ENCODE results near the gene RELL2. TPM values are rescaled to one million over a fixed set of nuclear protein-coding genes. Genes with fewer than 3 reads are reported as not detected.

The RELL2 gene
- total RNA-seq, 4 donors from 2014 or later, result 8.0 to 13.2 (median 10.6) TPM

GRCh38 chr5:141680751-141681201, 44.0 kb downstream of the RELL2 start:
- H3K27me3 ChIP-seq, result no peaks in the 10 kb centered on the region
- no peaks in the 10 kb centered on the region for H3K9me3 ChIP-seq
- no peak overlapping the region for H3K4me3 ChIP-seq
- no peaks in the 10 kb centered on the region for H3K36me3 ChIP-seq
- no peak for TF ChIP-seq POLR2A (IDR thresholded peaks at IDR 0.05)
- no peak for TF ChIP-seq CTCF (IDR thresholded peaks at IDR 0.05)
- no peak for DNase-seq
- H3K27ac ChIP-seq, result peak overlapping the region in 3 of 4 donors; percentile 65 to 83 (median 71)
- H3K4me1 ChIP-seq, result peaks cover 0 to 20% (median 0%) of the 10 kb centered on the region in 4 donors

GRCh38 chr5:141681295-141681694, 44.5 kb downstream of the RELL2 start:
- TF ChIP-seq POLR2A (IDR thresholded peaks at IDR 0.05) (no peak), CTCF (IDR thresholded peaks at IDR 0.05) (no peak)
- no peak for DNase-seq
- Histone ChIP-seq H3K36me3 (no peaks in the 10 kb centered on the region), H3K9me3 (no peaks in the 10 kb centered on the region), H3K27me3 (no peaks in the 10 kb centered on the region), H3K4me3 (peak overlapping the region; percentile 42 to 59 (median 56)), H3K27ac (peak overlapping the region; percentile 32 to 83 (median 68)), H3K4me1 (peaks cover 0 to 20% (median 0%) of the 10 kb centered on the region in 4 donors)

GRCh38 chr5:141681695-141682641, 45.2 kb downstream of the RELL2 start, which contains the start of gene ARAP3:
TSS of gene ARAP3 (minus strand) at chr5:141682230. CDS start at chr5:141680486, 1,744 bp downstream.
- H3K27ac ChIP-seq, result peak within 1 kb of the TSS; percentile 32 to 83 (median 68)
- peak; percentile 42 to 85 (median 80) for DNase-seq
- no peaks in the 10 kb centered on the region for H3K9me3 ChIP-seq
- no peaks in the 10 kb centered on the region for H3K27me3 ChIP-seq
- no peak for TF ChIP-seq CTCF (IDR thresholded peaks at IDR 0.05)
- no peak for TF ChIP-seq POLR2A (IDR thresholded peaks at IDR 0.05)
- no peaks in the 10 kb centered on the region for H3K36me3 ChIP-seq
- peak within 1 kb of the TSS; percentile 42 to 59 (median 56) for H3K4me3 ChIP-seq
- peaks cover 0 to 20% (median 0%) of the 10 kb centered on the region in 4 donors for H3K4me1 ChIP-seq

- TF ChIP-seq POLR2A (IDR thresholded peaks at IDR 0.05), result no peak
- TF ChIP-seq CTCF (IDR thresholded peaks at IDR 0.05), result no peak
- DNase-seq, result no peak
- Histone ChIP-seq H3K9me3 (no peaks in the 10 kb centered on the region), H3K4me1 (peaks cover 0 to 20% (median 0%) of the 10 kb centered on the region in 4 donors), H3K27ac (no peak overlapping the region), H3K27me3 (no peaks in the 10 kb centered on the region), H3K36me3 (no peaks in the 10 kb centered on the region), H3K4me3 (no peak overlapping the region)
These were observed 46.9 kb downstream of the RELL2 start for GRCh38 chr5:141683596-141684141.

- peaks cover 0 to 20% (median 0%) of the 10 kb centered on the region in 4 donors for H3K4me1 ChIP-seq
- H3K27me3 ChIP-seq, result no peaks in the 10 kb centered on the region
- TF ChIP-seq CTCF (IDR thresholded peaks at IDR 0.05) (no peak), POLR2A (IDR thresholded peaks at IDR 0.05) (no peak)
These were observed 48.8 kb downstream of the RELL2 start for GRCh38 chr5:141685591-141685990.

More at GRCh38 chr5:141685591-141685990, 48.8 kb downstream of the RELL2 start:
- H3K4me3 ChIP-seq, result no peak overlapping the region
- no peaks in the 10 kb centered on the region for H3K9me3 ChIP-seq
- DNase-seq, result no peak
- no peak overlapping the region for H3K27ac ChIP-seq
- H3K36me3 ChIP-seq, result no peaks in the 10 kb centered on the region
